Prostate gland (tissue), 2 donors: ENCODE results near the gene ZBTB7C. TPM values are rescaled to one million over a fixed set of nuclear protein-coding genes. Genes with fewer than 3 reads are reported as not detected.

Source experiments
- DNase-seq: peaks from one replicate; pipeline ENCODE4 v3.0.0-alpha.2; 2019; ENCODE audit warnings: low spot score
- H3K27ac ChIP-seq, 2 donors: fragments of 200-600 bp; sonication (generic); 2 replicates each; pipeline ENCODE4 v1.5.1; 2017 to 2019
- H3K27me3 ChIP-seq: fragments of 200-600 bp; sonication (generic); replicated peaks from 2 replicates; pipeline ENCODE4 v1.5.1; 2019; ENCODE audit not compliant: insufficient read depth
- H3K36me3 ChIP-seq, 2 donors: fragments of 200-600 bp; sonication (generic); 1 replicate in 1 of 2; 2 replicates in 1 of 2; pipeline versions ENCODE4 v1.5.1 to v1.8.1; 2017 to 2019
- H3K4me1 ChIP-seq: fragments of 200-600 bp; sonication (generic); replicated peaks from 2 replicates; pipeline ENCODE4 v1.5.1; 2019
- H3K4me3 ChIP-seq, 2 donors: fragments of 200-600 bp; sonication (generic); 2 replicates each; pipeline ENCODE4 v1.5.1; 2017 to 2019
- H3K9me3 ChIP-seq: fragments of 200-600 bp; sonication (generic); 2 replicates; pipeline ENCODE4 v1.5.1; 2017
- POLR2A ChIP-seq: fragments of 450-650 bp; IDR thresholded peaks from one replicate; pipeline ENCODE4 v1.6.1; 2016; ENCODE audit warnings: antibody characterized with exemption, mild to moderate bottlenecking
- POLR2AphosphoS5 ChIP-seq: sonication (generic); formaldehyde crosslinking; IDR thresholded peaks from one replicate; pipeline ENCODE4 v1.6.1; 2017; ENCODE audit warnings: antibody characterized with exemption
- WGBS: methylation state at CpG from one replicate; pipeline ENCODE4 v1.1.5; 2018; 5-methylcytosine and 5-hydroxymethylcytosine counted together
- intact Hi-C: fragments of 100-400 bp; cut with DNase I; formaldehyde crosslinking; loops from one replicate; pipeline ENCODE4 v1.14.2; 2022
- total RNA-seq, 2 donors: library from RNA; depleted of rRNA; stranded (reverse); fragments of >200 nt; gene quantifications; one replicate each; pipeline ENCODE4 v1.1.0, GENCODE V29; 2016
- TF ChIP-seq, protein P1 (sequence below), 4 experiments: fragments of 200-600 bp in 2 of 4; fragments of 450-650 bp in 2 of 4; sonication (generic) in 2 of 4; IDR thresholded peaks; 1 replicate in 3 of 4; 2 replicates in 1 of 4; pipeline ENCODE4 v1.5.1; 2016 to 2019; ENCODE audit warnings: antibody characterized with exemption in 4 of 4, mild to moderate bottlenecking in 2 of 4, moderate library complexity in 2 of 4

ZBTB7C gene
- total RNA-seq, 2 donors from 2014 or later = 14.7 to 48.9 TPM

DNA sequence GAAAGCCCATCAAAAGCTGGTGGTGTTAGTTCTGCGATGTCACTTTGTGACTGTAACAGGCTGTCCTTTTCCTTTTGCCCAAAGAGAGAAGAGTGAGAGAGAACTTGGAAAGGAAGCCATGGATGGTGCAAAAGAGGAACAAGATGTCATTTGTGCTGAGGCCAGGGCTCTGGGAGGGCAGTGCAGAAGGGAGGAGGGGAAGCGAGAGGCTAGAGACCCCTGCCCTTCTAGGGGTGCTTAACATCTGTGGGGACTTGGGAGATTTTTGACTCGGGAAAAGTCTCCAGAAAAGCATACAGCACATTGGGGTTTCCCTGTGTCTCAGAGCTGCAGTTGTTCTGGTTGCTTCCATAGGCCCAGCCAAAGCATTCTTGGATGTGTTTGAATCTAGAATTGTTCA, 49.6 kb downstream of the ZBTB7C start:
- Histone ChIP-seq H3K27ac (no peak overlapping the region), H3K27me3 (no peaks in the 10 kb centered on the region), H3K4me3 (no peak overlapping the region), H3K36me3 (no peaks in the 10 kb centered on the region), H3K9me3 (no peaks in the 10 kb centered on the region), H3K4me1 (peaks cover 5% of the 10 kb centered on the region)
- WGBS = 90% methylated on average over 3 of the region's 3 CpGs
- intact Hi-C loops = no loop called here
- DNase-seq = no peak
- TF ChIP-seq, protein P1, sequence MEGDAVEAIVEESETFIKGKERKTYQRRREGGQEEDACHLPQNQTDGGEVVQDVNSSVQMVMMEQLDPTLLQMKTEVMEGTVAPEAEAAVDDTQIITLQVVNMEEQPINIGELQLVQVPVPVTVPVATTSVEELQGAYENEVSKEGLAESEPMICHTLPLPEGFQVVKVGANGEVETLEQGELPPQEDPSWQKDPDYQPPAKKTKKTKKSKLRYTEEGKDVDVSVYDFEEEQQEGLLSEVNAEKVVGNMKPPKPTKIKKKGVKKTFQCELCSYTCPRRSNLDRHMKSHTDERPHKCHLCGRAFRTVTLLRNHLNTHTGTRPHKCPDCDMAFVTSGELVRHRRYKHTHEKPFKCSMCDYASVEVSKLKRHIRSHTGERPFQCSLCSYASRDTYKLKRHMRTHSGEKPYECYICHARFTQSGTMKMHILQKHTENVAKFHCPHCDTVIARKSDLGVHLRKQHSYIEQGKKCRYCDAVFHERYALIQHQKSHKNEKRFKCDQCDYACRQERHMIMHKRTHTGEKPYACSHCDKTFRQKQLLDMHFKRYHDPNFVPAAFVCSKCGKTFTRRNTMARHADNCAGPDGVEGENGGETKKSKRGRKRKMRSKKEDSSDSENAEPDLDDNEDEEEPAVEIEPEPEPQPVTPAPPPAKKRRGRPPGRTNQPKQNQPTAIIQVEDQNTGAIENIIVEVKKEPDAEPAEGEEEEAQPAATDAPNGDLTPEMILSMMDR (IDR thresholded peaks at IDR 0.05) = no peak
- no peak for TF ChIP-seq POLR2A
- TF ChIP-seq POLR2AphosphoS5 = no peak

DNA sequence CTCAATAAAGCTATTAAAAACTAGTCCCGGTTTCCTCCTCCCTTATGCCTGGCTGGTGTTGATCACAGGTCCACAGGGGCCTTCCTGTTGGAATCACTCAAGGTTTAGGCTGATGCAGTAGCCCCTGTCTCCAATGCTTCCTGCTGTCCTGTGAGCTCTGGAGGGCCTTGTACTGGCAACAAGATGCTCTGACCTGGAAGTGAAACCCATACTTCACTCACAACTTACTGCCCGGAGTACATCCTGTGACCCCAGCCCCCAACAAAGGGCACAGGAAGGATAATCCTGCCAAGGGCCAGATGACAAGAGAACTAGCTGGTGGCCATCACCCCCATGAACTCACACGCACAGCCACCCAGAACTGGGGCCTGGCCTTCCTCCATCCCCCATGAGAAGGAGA, 50.3 kb downstream of the ZBTB7C start:
- Histone ChIP-seq H3K4me3 (no peak overlapping the region), H3K9me3 (no peaks in the 10 kb centered on the region), H3K4me1 (peaks cover 5% of the 10 kb centered on the region), H3K27me3 (no peaks in the 10 kb centered on the region), H3K36me3 (no peaks in the 10 kb centered on the region), H3K27ac (no peak overlapping the region)
- TF ChIP-seq POLR2A = no peak
- TF ChIP-seq, protein P1 (IDR thresholded peaks at IDR 0.05) = no peak
- no peak for TF ChIP-seq POLR2AphosphoS5
- DNase-seq = no peak
- intact Hi-C loops = no loop called here
- WGBS = 92% methylated on average over 3 of the region's 3 CpGs

DNA sequence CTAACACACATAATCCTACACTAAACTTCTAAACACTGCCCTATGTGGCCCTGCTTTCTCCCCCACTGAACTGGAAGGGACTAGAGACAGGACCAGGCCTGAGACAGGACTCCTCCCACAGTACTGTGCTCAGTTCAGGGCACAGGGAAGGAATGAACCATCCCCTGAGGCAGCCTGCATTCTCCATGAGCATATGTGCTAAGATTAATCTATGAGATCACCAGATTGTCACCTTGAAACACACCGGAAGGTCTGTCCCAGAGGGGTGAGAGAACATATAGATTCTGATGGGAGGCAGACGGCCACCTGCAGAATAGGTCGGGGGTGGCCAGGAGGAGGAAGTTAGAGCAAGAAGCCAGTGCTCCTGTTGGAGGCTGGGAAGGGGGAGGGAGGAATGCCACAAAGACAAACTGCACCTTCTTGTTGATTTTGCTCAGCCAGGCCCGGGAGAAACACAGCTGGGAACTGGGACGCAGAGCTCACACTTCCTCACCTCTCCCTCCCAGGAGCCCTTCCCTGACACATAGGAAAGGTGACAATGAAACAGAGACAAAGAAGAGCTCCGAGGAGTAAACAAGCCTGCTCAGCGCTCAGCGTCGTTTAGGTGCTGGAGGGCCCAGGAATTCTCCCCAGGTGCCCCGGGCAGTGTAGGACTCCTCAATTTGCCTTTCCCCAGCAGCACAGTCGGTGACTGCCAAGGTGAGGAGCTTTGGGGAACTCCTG, 52.1 kb downstream of the ZBTB7C start:
- Histone ChIP-seq H3K27me3 (no peaks in the 10 kb centered on the region), H3K9me3 (no peaks in the 10 kb centered on the region), H3K4me1 (peaks cover 5% of the 10 kb centered on the region), H3K4me3 (no peak overlapping the region), H3K36me3 (no peaks in the 10 kb centered on the region), H3K27ac (peak overlapping the region; percentile 68 to 72)
- intact Hi-C loops = no loop called here
- peak; percentile 77 for DNase-seq
- WGBS = 44% methylated on average over 11 of the region's 11 CpGs
- no peak for TF ChIP-seq POLR2A
- TF ChIP-seq, protein P1 (IDR thresholded peaks at IDR 0.05) = no peak
- TF ChIP-seq POLR2AphosphoS5 = peak; percentile 64

DNA sequence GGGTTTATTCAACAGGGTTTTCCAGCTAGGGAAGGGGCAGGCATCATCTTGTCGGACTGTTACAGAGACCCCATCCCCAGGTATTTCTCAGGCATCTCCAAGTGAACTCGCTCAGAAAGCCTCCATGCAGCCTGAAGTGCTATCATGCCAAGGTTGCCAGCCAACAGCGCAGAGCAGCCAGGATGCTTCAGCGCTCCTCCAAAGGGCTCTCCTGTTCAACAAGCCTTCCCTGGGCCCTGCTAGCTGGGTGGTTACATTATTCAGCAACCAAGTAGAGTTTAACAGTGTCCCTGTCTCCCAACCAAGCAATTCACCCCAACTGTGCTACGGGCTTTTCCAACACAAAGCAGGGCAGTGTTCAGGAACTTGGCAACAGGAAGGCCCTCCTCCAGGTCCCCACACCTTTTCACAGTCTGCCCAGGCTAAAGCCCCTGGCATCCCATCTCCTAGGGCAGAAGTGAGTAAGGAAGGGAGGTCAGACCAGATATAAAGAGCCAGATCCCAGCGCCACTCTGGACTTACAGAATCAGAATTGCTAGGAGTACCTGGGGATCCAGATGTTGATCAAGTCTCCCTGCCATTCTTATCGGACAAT, 52.9 kb downstream of the ZBTB7C start:
- Histone ChIP-seq H3K4me3 (no peak overlapping the region), H3K36me3 (no peaks in the 10 kb centered on the region), H3K9me3 (no peaks in the 10 kb centered on the region), H3K4me1 (peaks cover 5% of the 10 kb centered on the region), H3K27ac (peak overlapping the region in 1 of 2 donors; percentile 68), H3K27me3 (no peaks in the 10 kb centered on the region)
- TF ChIP-seq, protein P1 (IDR thresholded peaks at IDR 0.05) = no peak
- TF ChIP-seq POLR2AphosphoS5 (no peak), POLR2A (no peak)
- intact Hi-C loops = no loop called here
- over 99% methylated on average over 7 of the region's 7 CpGs for whole genome bisulfite sequencing
- no peak for DNase-seq
